ENCODE results near the gene APPL2.
"Not testable (repeated sequence)": the region's sequence is repeated elsewhere in the genome, so short reads cannot be mapped to it uniquely, and the experiment has no call there.

The APPL2 gene

GRCh38 chr12:105189293-105189692 lies 46.7 kb downstream of the APPL2 start:
- Histone ChIP-seq H4K20me1 (ENCODE audit: control insufficient read depth, insufficient read depth, low read depth, low read length) (peaks cover 3% of the 10 kb centered on the region; the same call in 1 of the 2 replicates), H3K4me3 (ENCODE audit: low read length) (no peak overlapping the region)

DNA sequence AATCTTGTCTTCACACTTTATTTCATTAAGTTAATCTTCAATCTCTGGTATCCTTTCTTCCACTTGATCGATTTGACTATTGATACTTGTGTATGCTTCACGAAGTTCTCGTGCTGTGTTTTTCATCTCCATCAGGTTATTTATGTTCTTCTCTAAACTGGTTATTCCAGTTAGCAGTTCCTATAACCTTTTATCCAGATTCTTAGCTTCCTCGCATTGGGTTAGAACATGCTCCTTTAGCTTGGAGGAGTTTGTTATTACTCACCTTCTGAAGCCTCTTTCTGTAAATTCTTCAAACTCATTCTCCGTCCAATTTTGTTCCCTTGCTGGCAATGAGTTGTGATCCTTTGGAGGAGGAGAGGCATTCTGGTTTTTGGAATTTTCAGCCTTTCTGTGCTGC lies 52.0 kb downstream of the APPL2 start:
- H3K79me2 ChIP-seq (ENCODE audit: control insufficient read depth, low read length); H3K9me2 ChIP-seq (replicated peaks; ENCODE audit: control insufficient read depth, low read length); H3K27ac ChIP-seq (ENCODE audit: low read depth, low read length); H3K4me3 ChIP-seq (ENCODE audit: low read length); H3F3A ChIP-seq (ENCODE audit: control insufficient read depth, insufficient read depth); H4K20me1 ChIP-seq (ENCODE audit: control insufficient read depth, insufficient read depth, low read depth, low read length); H3K27me3 ChIP-seq (ENCODE audit: control insufficient read depth, low read length); H3K4me1 ChIP-seq (ENCODE audit: control insufficient read depth, low read length); H3K9me3 ChIP-seq (ENCODE audit: control insufficient read depth, insufficient read depth, low read length); H3K4me2 ChIP-seq (ENCODE audit: low read length): not testable (repeated sequence)
- peaks cover 44% of the 10 kb centered on the region for H3K36me3 ChIP-seq (ENCODE audit: control insufficient read depth, low read length)

More at GRCh38 chr12:105189293-105189692, 46.7 kb downstream of the APPL2 start:
- Histone ChIP-seq H3K27me3 (ENCODE audit: control insufficient read depth, low read length) (no peaks in the 10 kb centered on the region), H3K4me1 (ENCODE audit: control insufficient read depth, low read length) (no peaks in the 10 kb centered on the region), H3K4me2 (ENCODE audit: low read length) (no peak overlapping the region), H3K27ac (ENCODE audit: low read depth, low read length) (no peak overlapping the region), H3F3A (ENCODE audit: control insufficient read depth, insufficient read depth) (peaks cover 4% of the 10 kb centered on the region; the same call in 1 of the 2 replicates), H3K36me3 (ENCODE audit: control insufficient read depth, low read length) (peaks cover 44% of the 10 kb centered on the region), H3K9me3 (ENCODE audit: control insufficient read depth, insufficient read depth, low read length) (no peaks in the 10 kb centered on the region), H3K9me2 (replicated peaks; ENCODE audit: control insufficient read depth, low read length) (no peaks in the 10 kb centered on the region), H3K79me2 (ENCODE audit: control insufficient read depth, low read length) (no peaks in the 10 kb centered on the region)
- no peak for TF ChIP-seq EZH2phosphoT487 (IDR thresholded peaks at IDR 0.05; ENCODE audit: borderline replicate concordance, low read length)
- TF ChIP-seq, protein P1, sequence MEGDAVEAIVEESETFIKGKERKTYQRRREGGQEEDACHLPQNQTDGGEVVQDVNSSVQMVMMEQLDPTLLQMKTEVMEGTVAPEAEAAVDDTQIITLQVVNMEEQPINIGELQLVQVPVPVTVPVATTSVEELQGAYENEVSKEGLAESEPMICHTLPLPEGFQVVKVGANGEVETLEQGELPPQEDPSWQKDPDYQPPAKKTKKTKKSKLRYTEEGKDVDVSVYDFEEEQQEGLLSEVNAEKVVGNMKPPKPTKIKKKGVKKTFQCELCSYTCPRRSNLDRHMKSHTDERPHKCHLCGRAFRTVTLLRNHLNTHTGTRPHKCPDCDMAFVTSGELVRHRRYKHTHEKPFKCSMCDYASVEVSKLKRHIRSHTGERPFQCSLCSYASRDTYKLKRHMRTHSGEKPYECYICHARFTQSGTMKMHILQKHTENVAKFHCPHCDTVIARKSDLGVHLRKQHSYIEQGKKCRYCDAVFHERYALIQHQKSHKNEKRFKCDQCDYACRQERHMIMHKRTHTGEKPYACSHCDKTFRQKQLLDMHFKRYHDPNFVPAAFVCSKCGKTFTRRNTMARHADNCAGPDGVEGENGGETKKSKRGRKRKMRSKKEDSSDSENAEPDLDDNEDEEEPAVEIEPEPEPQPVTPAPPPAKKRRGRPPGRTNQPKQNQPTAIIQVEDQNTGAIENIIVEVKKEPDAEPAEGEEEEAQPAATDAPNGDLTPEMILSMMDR (IDR thresholded peaks at IDR 0.05; ENCODE audit: low read depth, low read length, poor library complexity, severe bottlenecking) = no peak

- not testable (repeated sequence) for H3F3A ChIP-seq (ENCODE audit: control insufficient read depth, insufficient read depth); H3K9me3 ChIP-seq (ENCODE audit: control insufficient read depth, insufficient read depth, low read length); H3K27me3 ChIP-seq (ENCODE audit: control insufficient read depth, low read length); H3K79me2 ChIP-seq (ENCODE audit: control insufficient read depth, low read length); H3K9me2 ChIP-seq (replicated peaks; ENCODE audit: control insufficient read depth, low read length); H3K4me1 ChIP-seq (ENCODE audit: control insufficient read depth, low read length); H4K20me1 ChIP-seq (ENCODE audit: control insufficient read depth, insufficient read depth, low read depth, low read length); H3K4me3 ChIP-seq (ENCODE audit: low read length); H3K4me2 ChIP-seq (ENCODE audit: low read length); H3K27ac ChIP-seq (ENCODE audit: low read depth, low read length)
- peaks cover 41% of the 10 kb centered on the region for H3K36me3 ChIP-seq (ENCODE audit: control insufficient read depth, low read length)
Observed at GRCh38 chr12:105183406-105183805, 52.6 kb downstream of the APPL2 start.

- not testable (repeated sequence) for H3K9me2 ChIP-seq (replicated peaks; ENCODE audit: control insufficient read depth, low read length); H4K20me1 ChIP-seq (ENCODE audit: control insufficient read depth, insufficient read depth, low read depth, low read length); H3K4me2 ChIP-seq (ENCODE audit: low read length); H3K4me1 ChIP-seq (ENCODE audit: control insufficient read depth, low read length); H3K9me3 ChIP-seq (ENCODE audit: control insufficient read depth, insufficient read depth, low read length); H3F3A ChIP-seq (ENCODE audit: control insufficient read depth, insufficient read depth); H3K4me3 ChIP-seq (ENCODE audit: low read length); H3K27ac ChIP-seq (ENCODE audit: low read depth, low read length); H3K79me2 ChIP-seq (ENCODE audit: control insufficient read depth, low read length); H3K27me3 ChIP-seq (ENCODE audit: control insufficient read depth, low read length)
- peaks cover 32% of the 10 kb centered on the region for H3K36me3 ChIP-seq (ENCODE audit: control insufficient read depth, low read length)
Observed at GRCh38 chr12:105179114-105179513, 56.9 kb downstream of the APPL2 start.

- H3K9me2 ChIP-seq (replicated peaks; ENCODE audit: control insufficient read depth, low read length) = no peaks in the 10 kb centered on the region
- no peak overlapping the region for H3K4me3 ChIP-seq (ENCODE audit: low read length)
- H3K4me2 ChIP-seq (ENCODE audit: low read length) = no peak overlapping the region
- no peaks in the 10 kb centered on the region for H3K9me3 ChIP-seq (ENCODE audit: control insufficient read depth, insufficient read depth, low read length)
- H3K79me2 ChIP-seq (ENCODE audit: control insufficient read depth, low read length) = no peaks in the 10 kb centered on the region
- H3F3A ChIP-seq (ENCODE audit: control insufficient read depth, insufficient read depth) = no peaks in the 10 kb centered on the region; the same call in 1 of the 2 replicates
- H3K27ac ChIP-seq (ENCODE audit: low read depth, low read length) = no peak overlapping the region
- no peaks in the 10 kb centered on the region for H3K27me3 ChIP-seq (ENCODE audit: control insufficient read depth, low read length)
- no peaks in the 10 kb centered on the region for H4K20me1 ChIP-seq (ENCODE audit: control insufficient read depth, insufficient read depth, low read depth, low read length)
- H3K4me1 ChIP-seq (ENCODE audit: control insufficient read depth, low read length) = peaks cover 5% of the 10 kb centered on the region
- H3K36me3 ChIP-seq (ENCODE audit: control insufficient read depth, low read length) = peaks cover 44% of the 10 kb centered on the region
- TF ChIP-seq, protein P1 (IDR thresholded peaks at IDR 0.05; ENCODE audit: low read depth, low read length, poor library complexity, severe bottlenecking) = no peak
- no peak for TF ChIP-seq EZH2phosphoT487 (IDR thresholded peaks at IDR 0.05; ENCODE audit: borderline replicate concordance, low read length)
Observed at GRCh38 chr12:105177208-105177607, 58.8 kb downstream of the APPL2 start.

Data from DOHH2 (cell line).